22Rv1 (cell line): Measurements from ENCODE around the gene GOLGA8B.
"Not testable (repeated sequence)": the region's sequence is repeated elsewhere in the genome, so short reads cannot be mapped to it uniquely, and the experiment has no call there.

Experiments used
- H3K27ac ChIP-seq: fragments of 450-650 bp; 2 replicates; pipeline ENCODE4 v1.5.1; 2017
- ZFX ChIP-seq: fragments of 450-650 bp; IDR thresholded peaks from 2 replicates; pipeline ENCODE4 v1.6.1; 2017; ENCODE audit warnings: antibody characterized with exemption, borderline replicate concordance
- TF ChIP-seq, protein P1 (sequence below): fragments of 450-650 bp; IDR thresholded peaks from 2 replicates; pipeline ENCODE4 v1.5.1; 2017; ENCODE audit warnings: mild to moderate bottlenecking

Gene GOLGA8B

DNA sequence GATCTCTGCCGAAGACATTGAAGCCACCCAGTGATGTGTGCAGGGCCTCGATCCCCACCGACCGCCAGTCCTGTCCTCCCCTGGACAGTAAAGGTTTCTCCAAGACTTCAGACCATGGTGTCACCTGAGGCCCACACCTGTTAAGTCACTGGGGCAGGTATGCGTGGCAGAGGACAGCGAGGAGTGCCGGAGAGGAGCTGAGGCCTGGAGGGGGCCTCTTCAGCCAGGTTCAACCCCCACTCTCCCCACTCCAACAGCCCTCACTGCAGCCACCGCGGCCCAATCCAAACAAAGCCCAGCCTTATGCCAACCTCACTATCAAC, 2.4 kb downstream of the GOLGA8B start:
- no peak for TF ChIP-seq ZFX
- TF ChIP-seq, protein P1, sequence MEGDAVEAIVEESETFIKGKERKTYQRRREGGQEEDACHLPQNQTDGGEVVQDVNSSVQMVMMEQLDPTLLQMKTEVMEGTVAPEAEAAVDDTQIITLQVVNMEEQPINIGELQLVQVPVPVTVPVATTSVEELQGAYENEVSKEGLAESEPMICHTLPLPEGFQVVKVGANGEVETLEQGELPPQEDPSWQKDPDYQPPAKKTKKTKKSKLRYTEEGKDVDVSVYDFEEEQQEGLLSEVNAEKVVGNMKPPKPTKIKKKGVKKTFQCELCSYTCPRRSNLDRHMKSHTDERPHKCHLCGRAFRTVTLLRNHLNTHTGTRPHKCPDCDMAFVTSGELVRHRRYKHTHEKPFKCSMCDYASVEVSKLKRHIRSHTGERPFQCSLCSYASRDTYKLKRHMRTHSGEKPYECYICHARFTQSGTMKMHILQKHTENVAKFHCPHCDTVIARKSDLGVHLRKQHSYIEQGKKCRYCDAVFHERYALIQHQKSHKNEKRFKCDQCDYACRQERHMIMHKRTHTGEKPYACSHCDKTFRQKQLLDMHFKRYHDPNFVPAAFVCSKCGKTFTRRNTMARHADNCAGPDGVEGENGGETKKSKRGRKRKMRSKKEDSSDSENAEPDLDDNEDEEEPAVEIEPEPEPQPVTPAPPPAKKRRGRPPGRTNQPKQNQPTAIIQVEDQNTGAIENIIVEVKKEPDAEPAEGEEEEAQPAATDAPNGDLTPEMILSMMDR, result no peak
- H3K27ac ChIP-seq, result no peak overlapping the region

DNA sequence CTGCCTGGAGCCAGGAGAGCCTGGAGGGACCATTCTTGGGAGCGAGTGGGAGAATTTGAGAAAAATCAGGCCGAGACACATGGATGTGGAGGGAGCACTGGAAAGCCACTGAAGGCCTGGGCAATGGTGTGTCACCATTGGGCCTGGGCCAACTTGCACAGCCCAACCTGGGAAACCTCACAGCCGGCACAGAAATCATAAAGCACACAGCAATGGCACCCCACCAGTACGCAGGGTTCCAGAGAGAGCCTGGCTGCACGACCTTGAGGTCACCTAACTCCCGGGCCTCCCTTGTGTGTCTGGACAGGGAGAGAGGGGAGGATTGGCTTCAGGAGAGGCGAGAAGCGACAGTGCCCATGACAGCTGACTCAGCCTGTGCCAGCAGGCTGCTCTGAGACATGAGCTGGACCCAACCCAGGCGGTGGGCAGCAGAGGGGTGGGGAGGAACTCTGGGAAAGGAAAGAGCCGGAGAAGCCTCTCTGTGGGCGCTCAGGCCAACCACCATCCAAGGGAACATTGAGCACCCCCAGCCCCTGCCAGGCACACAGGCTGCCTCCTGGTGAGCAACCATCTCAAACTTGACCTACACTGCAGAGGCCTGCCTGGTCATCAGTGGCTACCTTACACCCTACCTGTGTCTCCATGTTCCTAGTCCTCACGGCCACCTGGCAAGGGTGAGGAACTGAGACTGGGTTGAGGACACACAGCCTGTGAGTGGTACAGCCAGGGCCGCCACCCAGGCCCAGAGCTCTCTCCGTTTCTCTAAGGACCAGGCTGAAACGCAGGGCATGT, 3.0 kb downstream of the GOLGA8B start:
- not testable (repeated sequence) for H3K27ac ChIP-seq

DNA sequence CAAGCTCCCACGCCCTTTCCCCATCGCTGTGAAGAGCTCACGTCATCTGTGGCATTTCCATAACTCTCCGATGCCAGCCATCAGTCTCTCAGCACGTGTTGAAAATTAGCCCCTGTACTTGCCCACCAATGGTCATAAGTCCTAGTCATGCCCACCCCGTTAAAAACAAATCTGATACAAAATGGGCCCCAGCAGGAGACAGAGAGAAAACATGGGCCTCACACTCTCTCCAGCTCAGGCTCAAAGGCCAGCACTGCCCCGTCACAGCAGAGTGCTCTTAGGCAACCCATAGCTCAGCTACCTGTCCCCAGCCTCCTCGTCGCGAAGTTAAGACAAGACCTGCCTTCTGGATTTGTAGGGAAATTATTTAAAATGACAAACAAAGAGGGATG, 5.2 kb downstream of the GOLGA8B start:
- TF ChIP-seq, protein P1, result no peak
- TF ChIP-seq ZFX, result no peak
- no peak overlapping the region for H3K27ac ChIP-seq

DNA sequence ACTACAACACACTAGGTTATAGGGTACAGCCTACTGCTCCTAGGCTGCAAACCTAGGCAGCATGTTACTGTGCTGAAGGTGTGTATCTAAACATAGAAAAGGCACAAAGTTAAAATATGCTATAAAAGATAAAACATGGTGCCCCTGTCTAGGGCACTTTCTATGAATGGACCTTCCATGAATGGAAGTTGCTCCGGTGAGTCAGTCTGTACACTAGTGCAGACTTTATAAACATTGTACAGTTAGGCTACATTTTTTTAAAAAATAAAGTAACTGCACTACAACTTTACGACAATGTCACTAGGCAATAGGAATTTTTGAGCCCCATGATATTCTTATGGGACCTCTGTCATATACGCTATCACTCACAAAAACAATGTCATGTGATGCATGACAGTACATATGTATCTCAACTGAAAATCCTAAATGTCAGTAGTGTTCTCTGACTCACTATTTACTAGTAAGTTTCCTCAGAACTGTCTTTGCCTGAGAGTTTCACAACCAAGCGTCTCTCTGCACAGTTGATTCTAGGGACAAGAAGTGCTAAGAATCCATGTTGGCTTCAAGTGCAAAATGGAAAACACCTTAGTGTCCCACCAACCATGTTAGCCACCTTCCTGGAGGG, 5.7 kb downstream of the GOLGA8B start:
- H3K27ac ChIP-seq, result not testable (repeated sequence)

DNA sequence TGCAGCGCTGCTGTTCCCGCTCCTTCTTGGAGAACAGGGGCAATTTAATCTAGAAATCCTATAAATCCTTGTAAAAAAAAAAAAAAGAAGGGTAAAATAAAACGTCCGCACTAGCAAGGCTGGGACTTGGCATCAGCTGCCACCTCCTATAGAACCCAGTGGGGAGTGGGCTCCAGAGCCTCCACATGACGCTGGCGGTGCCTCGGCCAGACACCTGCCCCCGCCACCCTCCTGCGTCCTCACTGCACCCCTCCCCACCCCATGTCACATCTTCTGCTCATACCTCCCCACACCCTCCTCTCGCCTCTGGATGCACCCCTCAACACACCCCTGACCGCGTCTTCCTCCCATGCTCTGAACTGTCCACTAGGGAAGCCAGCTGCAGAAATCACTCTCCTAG, 8.4 kb downstream of the GOLGA8B start:
- H3K27ac ChIP-seq, result not testable (repeated sequence)

DNA sequence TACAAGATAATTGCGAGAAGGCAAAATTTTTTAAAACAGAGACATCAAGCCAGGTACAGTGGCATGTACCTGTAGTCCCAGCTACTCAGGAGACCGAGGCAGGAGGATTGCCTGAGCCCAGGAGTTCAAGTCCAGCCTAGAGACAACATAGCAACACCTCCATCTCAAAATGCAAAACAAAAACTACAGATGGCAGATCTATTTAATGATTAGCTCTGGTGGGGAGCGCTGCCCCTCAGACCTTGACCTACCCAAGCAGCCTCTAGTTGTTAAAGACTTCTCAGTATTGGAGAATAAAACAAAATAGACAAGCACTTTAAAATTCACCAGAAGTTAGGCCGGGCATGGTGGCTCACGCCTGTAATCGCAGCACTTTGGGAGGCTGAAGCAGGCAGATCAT, 10.5 kb downstream of the GOLGA8B start:
- H3K27ac ChIP-seq, result not testable (repeated sequence)

DNA sequence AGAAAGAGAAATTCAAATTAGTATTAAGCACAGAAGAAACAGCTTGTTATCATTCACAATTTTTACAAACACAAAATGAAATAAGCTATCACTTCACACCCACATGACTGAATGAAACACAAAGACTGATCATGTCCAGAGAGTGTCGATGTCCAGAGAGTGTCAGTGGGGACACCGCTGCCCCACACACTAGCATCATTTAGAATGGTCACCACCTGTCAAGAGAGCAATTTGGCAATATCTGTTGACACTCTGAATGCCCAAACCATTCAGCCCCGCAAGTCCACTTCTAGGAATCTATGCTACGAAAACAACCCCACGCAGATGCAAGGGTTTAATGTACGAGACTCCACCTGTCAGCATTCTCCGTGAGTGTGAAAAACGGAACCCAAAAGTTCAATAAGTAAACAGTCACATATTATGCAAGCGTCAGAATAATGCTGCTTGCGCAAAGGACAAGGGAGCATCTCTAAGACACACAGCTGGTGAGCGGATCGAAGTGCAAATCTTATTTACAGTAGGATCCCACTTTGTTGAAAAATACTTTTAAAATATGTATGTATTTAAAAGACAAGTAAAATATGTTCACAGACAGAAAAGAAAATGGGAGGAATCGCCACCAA, 11.3 kb downstream of the GOLGA8B start:
- not testable (repeated sequence) for H3K27ac ChIP-seq

DNA sequence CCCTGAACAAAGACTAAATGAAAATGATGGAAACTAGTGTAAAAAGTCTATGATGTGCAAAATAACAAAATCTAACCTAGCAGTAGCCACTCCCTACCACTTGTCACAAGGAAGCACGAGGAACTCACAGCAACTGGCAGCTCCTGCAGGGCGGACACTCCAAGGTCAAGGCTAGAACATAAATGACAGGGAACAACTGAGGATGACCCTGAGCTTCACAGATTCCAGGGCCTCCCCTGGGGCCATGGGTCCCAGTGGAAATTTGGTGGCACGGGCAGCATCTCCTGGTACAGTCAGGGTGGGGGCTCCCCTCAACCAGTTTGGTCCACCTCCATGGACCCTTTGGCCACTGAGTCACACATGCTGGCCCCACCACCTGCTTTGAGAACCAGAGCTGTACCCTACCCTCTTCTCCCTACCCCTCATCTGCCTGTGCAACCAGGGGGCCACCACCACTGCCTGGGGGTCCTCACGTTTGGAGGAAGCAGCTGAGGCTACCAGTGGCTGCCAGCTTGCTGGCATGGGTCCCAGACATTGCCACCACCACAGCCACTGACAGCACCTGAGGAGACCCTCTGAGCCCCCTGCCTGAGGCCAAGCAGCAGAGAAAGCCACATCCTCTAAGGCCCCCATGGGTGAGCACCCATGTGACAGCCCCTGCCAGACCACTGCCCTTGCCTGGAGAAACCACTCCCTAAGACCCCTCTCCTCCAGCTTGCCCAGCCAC, 13.6 kb downstream of the GOLGA8B start:
- H3K27ac ChIP-seq, result not testable (repeated sequence)

DNA sequence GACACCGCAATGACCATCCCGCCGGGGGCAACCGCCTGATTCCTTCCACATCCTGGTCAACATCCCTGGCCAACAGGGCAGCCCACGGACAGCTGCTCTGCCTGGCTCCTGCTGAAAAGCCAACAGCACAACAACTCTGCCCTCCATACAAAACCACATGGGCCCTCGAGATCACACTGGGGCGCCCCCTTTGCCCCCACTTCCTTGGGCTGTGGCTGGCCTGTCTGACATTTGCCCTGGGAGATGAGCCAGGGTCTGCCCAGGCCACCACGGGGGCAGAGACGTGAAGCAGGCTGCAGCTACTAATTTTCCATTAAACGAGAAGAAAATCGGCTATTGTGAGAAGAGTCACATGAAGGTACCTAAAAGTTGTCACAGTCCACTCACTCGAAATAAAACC, 16.3 kb downstream of the GOLGA8B start:
- not testable (repeated sequence) for H3K27ac ChIP-seq

DNA sequence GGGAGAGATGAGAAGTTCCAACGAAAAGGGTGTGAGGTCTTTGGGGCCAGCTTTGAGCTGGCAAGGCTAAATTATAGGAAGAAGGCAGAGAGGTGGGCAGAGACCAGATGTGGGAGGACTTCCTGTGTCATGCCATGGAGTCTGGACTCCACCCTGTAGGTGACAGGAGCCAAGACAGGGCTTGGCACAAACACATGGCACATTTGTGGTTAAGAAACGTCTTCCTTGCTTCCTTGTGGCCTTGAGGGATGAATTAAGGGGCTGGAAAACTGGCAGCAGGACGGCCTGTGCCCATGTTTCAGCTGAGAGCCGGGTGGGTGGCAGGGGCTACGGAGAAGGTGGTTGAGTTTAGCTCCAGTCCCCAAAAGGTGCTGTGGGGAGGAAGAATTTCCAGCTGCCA, 18.7 kb downstream of the GOLGA8B start:
- not testable (repeated sequence) for H3K27ac ChIP-seq

DNA sequence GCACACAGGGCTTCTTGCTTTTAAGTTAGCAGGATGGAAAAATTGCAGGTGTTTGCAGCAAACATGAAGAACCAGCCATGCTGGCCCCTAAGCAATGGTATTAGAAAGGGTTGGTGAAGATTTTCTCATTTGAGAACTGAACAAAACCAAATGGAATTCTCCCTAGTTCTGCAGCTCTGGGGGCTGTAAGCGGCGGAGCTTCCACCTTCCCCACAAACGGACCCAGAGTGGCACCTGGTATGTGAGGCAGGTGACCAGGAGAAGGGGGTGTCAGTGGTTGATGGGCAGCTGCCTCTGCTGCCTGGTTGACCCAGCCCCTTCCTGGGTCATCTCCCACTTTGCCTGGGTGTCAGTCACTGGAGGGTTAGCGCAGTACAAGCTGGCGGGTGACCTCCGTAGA, 22.6 kb downstream of the GOLGA8B start:
- not testable (repeated sequence) for H3K27ac ChIP-seq

DNA sequence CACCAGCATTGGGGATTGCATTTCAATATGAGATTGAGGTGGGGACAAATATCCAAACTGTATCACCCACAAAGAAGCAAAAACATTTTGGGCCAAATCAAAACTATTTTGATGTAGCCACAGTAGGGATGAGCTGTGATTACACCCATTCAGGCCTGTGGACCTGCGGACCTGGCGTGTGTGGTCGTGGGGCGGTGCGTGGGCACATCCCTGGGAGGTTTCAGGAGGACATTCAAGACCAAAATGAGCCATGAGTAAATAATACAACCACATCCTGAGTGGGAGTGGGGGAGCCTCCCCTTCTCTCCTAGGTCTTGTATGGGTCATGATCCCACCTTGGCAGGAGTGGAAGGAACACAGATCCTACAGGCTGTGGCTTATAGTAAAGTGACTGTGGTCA, 23.7 kb downstream of the GOLGA8B start:
- not testable (repeated sequence) for H3K27ac ChIP-seq

DNA sequence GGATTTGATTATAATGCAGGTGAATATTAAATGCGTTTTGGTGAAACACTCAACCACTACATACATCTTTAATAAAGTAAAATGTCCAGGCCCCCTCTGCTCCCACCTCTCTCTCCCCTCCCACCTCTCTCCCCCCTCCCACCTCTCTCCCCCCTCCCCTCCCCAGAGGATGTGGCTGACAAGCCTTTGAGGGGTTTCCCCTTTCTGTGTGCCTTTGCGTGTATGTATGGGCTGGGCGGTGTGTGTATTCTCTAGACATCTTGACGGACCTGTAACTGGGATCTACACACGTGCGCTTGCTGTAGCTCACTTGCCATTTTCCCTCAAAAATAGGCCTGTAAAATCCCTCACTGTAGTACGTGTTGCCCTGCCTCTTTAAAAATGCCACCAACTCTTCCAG, 28.3 kb downstream of the GOLGA8B start:
- not testable (repeated sequence) for H3K27ac ChIP-seq

DNA sequence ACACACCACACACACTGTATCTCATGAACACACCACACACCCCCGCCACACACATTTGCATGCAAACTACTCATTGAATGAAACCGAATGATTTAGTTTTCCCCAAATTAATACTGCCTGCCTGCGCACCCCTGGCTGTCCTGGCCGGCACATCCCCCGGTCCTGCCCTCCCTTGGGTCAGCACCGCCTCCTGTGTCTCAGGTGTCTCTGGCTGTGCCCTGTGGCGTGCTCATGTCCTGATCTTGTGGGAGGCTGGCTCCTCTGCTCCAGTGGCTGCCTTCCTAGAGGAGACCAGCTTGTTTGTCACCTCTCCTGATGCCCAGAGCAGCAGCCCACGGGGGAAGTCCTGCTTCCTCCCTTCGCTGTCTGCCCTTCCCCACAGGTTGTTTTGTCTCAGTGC, 28.7 kb downstream of the GOLGA8B start:
- not testable (repeated sequence) for H3K27ac ChIP-seq

DNA sequence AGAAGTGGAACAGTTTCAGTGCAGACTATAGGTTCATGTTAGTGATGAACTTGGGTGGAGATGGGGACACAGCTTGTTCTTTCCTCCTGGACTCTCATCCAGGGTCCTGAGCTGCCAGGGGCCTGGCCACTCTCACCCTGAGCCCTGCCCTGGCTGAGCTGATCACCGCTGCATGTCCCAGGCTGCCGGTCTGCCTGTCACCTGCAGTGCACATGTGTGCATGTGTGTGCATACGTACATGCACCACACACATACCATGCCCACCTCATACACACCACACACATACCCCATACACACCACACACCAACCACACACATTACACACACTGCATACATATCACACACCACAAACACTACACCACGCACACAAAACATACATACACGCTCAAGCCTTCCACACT, 29.3 kb downstream of the GOLGA8B start:
- not testable (repeated sequence) for H3K27ac ChIP-seq

DNA sequence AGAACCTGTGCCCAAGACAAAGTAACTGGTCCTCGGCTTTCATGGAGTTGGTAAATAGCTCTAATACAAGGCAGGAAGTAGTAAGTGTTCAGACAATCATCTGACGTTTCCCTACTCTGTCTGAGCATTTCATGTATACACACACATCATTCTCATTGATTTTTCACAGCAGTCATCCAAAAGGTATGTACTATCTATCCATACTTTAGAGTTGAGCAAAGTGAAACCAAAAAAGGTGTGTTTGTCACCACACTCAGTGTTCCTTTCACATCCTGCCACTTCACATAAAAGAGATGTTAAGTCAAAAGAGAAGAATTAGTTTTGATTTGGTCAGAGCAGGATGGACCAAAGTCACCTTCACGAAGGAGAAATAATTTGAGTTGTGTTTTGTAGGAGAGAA, 33.3 kb downstream of the GOLGA8B start:
- not testable (repeated sequence) for H3K27ac ChIP-seq

DNA sequence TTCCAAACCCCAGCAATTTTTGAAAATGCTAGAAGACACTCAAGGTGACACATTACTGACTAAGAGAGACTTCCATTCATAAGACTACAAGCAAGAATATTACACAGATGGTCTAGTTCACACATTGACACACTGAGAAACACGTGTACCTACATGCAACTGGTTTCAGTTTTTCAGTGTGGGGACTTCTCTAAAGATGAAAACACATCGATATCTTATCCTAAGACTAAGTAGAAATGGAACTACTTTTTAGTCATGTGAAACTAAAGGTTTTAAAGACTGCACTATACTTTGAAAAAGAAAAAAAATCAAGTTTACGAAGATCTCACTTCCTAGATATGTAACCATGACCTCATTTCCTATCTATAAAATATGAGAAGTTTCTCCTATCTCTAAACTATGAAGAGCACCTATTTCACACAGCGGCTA, 34.1 kb downstream of the GOLGA8B start:
- not testable (repeated sequence) for H3K27ac ChIP-seq

DNA sequence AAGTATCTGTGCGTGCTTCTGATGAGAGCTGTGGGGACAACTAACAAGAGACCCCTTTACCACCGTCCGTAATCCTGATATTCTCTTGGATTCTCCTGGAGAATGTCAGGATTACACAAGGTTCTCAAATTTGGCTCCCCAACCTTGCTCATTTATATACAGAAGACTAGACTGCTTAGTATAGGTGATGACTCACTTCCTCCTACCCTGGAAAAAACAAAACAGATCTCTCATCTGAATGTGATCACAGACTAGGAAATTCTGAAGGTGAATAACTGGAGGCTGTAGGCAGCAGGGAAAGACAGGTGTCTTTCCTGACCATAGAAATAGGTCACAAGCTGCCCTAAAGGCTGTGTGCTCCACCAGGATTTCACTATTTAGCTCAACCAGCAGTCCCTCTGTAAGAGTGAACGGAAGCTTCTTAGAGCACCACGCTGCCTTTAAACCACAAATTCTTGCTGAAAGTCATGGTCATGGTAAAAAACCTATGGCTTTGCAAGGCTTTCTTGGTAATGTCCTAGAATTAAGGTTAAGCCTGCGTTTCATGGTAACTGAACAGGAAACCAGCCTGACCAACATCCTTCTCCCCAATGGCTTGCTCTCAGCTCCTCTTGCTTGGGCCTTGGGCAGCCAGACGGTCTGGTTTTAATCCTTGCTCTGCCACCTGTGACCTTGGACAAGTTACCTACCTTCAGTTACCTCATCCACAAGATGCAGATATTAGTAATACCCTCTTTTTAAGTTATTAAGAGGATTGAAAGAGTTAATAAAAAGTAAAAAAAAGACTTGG, 39.4 kb downstream of the GOLGA8B start:
- H3K27ac ChIP-seq, result not testable (repeated sequence)
